ENCODE measurements around the gene TBCA.
"Not testable (repeated sequence)": the region's sequence is repeated elsewhere in the genome, so short reads cannot be mapped to it uniquely, and the experiment has no call there.

Gene TBCA

GRCh38 chr5:77772729-77773128 lies 3.4 kb downstream of the TBCA start:
- DNase-seq (ENCODE audit: low read depth): no peak

GRCh38 chr5:77771452-77771851 lies 4.7 kb downstream of the TBCA start:
- DNase-seq (ENCODE audit: low read depth): no peak

- peak; percentile 14 for DNase-seq (ENCODE audit: low read depth)
Observed at GRCh38 chr5:77770293-77771005, 5.7 kb downstream of the TBCA start.

GRCh38 chr5:77768978-77769377 lies 7.2 kb downstream of the TBCA start:
- no peak for DNase-seq (ENCODE audit: low read depth)

GRCh38 chr5:77767301-77767700 lies 8.8 kb downstream of the TBCA start:
- DNase-seq (ENCODE audit: low read depth): no peak

GRCh38 chr5:77761606-77762005 lies 14.5 kb downstream of the TBCA start:
- no peak for DNase-seq (ENCODE audit: low read depth)

- DNase-seq (ENCODE audit: low read depth): no peak
Observed at GRCh38 chr5:77758141-77758938, 17.8 kb downstream of the TBCA start.

GRCh38 chr5:77751328-77752023 lies 24.7 kb downstream of the TBCA start:
- DNase-seq (ENCODE audit: low read depth): no peak

GRCh38 chr5:77750928-77751327 lies 25.2 kb downstream of the TBCA start:
- DNase-seq (ENCODE audit: low read depth): not testable (repeated sequence)

GRCh38 chr5:77748160-77748559 lies 28.0 kb downstream of the TBCA start:
- DNase-seq (ENCODE audit: low read depth): no peak

GRCh38 chr5:77744116-77744515 lies 32.0 kb downstream of the TBCA start:
- no peak for DNase-seq (ENCODE audit: low read depth)

GRCh38 chr5:77743181-77743580 lies 33.0 kb downstream of the TBCA start:
- DNase-seq (ENCODE audit: low read depth): peak; percentile 32

GRCh38 chr5:77741608-77742007 lies 34.5 kb downstream of the TBCA start:
- DNase-seq (ENCODE audit: low read depth): no peak

- no peak for DNase-seq (ENCODE audit: low read depth)
Observed at GRCh38 chr5:77734885-77735284, 41.3 kb downstream of the TBCA start.

GRCh38 chr5:77733130-77733529 lies 43.0 kb downstream of the TBCA start:
- no peak for DNase-seq (ENCODE audit: low read depth)

- DNase-seq (ENCODE audit: low read depth): no peak
Observed at GRCh38 chr5:77727190-77727589, 48.9 kb downstream of the TBCA start.

- DNase-seq (ENCODE audit: low read depth): no peak
Observed at GRCh38 chr5:77725616-77726015, 50.5 kb downstream of the TBCA start.

GRCh38 chr5:77724934-77725333 lies 51.2 kb downstream of the TBCA start:
- DNase-seq (ENCODE audit: low read depth): no peak

GRCh38 chr5:77719666-77720363 lies 56.3 kb downstream of the TBCA start:
- no peak for DNase-seq (ENCODE audit: low read depth)

GRCh38 chr5:77718934-77719610 lies 57.1 kb downstream of the TBCA start:
- no peak for DNase-seq (ENCODE audit: low read depth)

GRCh38 chr5:77709993-77710685 lies 66.0 kb downstream of the TBCA start:
- DNase-seq (ENCODE audit: low read depth): peak; percentile 10
